ENCODE results near the gene RDH5. TPM values are rescaled to one million over a fixed set of nuclear protein-coding genes. Genes with fewer than 3 reads are reported as not detected.
A peak's percentile ranks its signal among the peaks of the same experiment; 100 is the strongest.

The RDH5 gene
- total and polyA plus RNA-seq, 12 donors = 1.9 to 41.4 (median 5.3) TPM

GRCh38 chr12:55682087-55682796, 38.0 kb upstream of the RDH5 start:
- intact Hi-C loops (cut with DNase I) = no loop called here
- peaks cover 9 to 12% of the 10 kb centered on the region in 2 donors for H3K4me1 ChIP-seq (replicated peaks in 1 of 2)
- H3K27me3 ChIP-seq = no peaks in the 10 kb centered on the region
- H3K27ac ChIP-seq = no peak overlapping the region
- H3K36me3 ChIP-seq (replicated peaks in 1 of 2) = no peaks in the 10 kb centered on the region
- TF ChIP-seq CTCF (IDR thresholded peaks at IDR 0.05) = no peak
- no peak for TF ChIP-seq POLR2A (IDR thresholded peaks at IDR 0.05)
- H3K9me3 ChIP-seq (replicated peaks in 1 of 3) = no peaks in the 10 kb centered on the region
- peak in 1 of 7 donors; percentile 9 for DNase-seq
- peak overlapping the region in 1 of 4 donors; percentile 25 for H3K4me3 ChIP-seq
- WGBS, 4 donors = 67 to 84% (median 78%) methylated on average over 13 of the region's 13 CpGs

GRCh38 chr12:55683676-55684075, 36.5 kb upstream of the RDH5 start:
- no peaks in the 10 kb centered on the region for H3K36me3 ChIP-seq (replicated peaks in 1 of 2)
- H3K9me3 ChIP-seq (replicated peaks in 1 of 3) = no peaks in the 10 kb centered on the region
- peak in 1 of 7 donors; percentile 1 for DNase-seq
- intact Hi-C loops (cut with DNase I) = no loop called here
- TF ChIP-seq CTCF (IDR thresholded peaks at IDR 0.05) (no peak), POLR2A (IDR thresholded peaks at IDR 0.05) (no peak)
- no peak overlapping the region for H3K4me3 ChIP-seq
- 82 to 94% (median 87%) methylated on average over 3 to 7 of the region's 7 CpGs for WGBS, 4 donors
- H3K27ac ChIP-seq = no peak overlapping the region
- peaks cover 9 to 12% of the 10 kb centered on the region in 2 donors for H3K4me1 ChIP-seq (replicated peaks in 1 of 2)
- no peaks in the 10 kb centered on the region for H3K27me3 ChIP-seq

- WGBS, 4 donors = 92 to 100% (median 94%) methylated on average over 4 to 20 of the region's 20 CpGs
- no peaks in the 10 kb centered on the region for H3K9me3 ChIP-seq (replicated peaks in 1 of 3)
- intact Hi-C loops (cut with DNase I) = no loop called here
- no peaks in the 10 kb centered on the region for H3K27me3 ChIP-seq
- peak in 1 of 7 donors; percentile 7 for DNase-seq
- TF ChIP-seq CTCF (IDR thresholded peaks at IDR 0.05) = no peak
- TF ChIP-seq POLR2A (IDR thresholded peaks at IDR 0.05) = no peak
- no peak overlapping the region for H3K4me3 ChIP-seq
- H3K4me1 ChIP-seq (replicated peaks in 1 of 2) = peaks cover 9 to 12% of the 10 kb centered on the region in 2 donors
- no peaks in the 10 kb centered on the region for H3K36me3 ChIP-seq (replicated peaks in 1 of 2)
- H3K27ac ChIP-seq = no peak overlapping the region
Measured at GRCh38 chr12:55684761-55685370, 35.3 kb upstream of the RDH5 start.

- H3K4me1 ChIP-seq (replicated peaks in 1 of 2) = peaks cover 9 to 12% of the 10 kb centered on the region in 2 donors
- no peaks in the 10 kb centered on the region for H3K36me3 ChIP-seq (replicated peaks in 1 of 2)
- no peak overlapping the region for H3K4me3 ChIP-seq
- H3K27me3 ChIP-seq = no peaks in the 10 kb centered on the region
- intact Hi-C loops (cut with DNase I) = no loop called here
- 85 to 96% (median 92%) methylated on average over 5 of the region's 5 CpGs for WGBS, 4 donors
- H3K27ac ChIP-seq = no peak overlapping the region
- H3K9me3 ChIP-seq (replicated peaks in 1 of 3) = no peaks in the 10 kb centered on the region
- DNase-seq = peak in 1 of 7 donors; percentile 1
- TF ChIP-seq POLR2A (IDR thresholded peaks at IDR 0.05) = no peak
- no peak for TF ChIP-seq CTCF (IDR thresholded peaks at IDR 0.05)
Measured at GRCh38 chr12:55685671-55686070, 34.5 kb upstream of the RDH5 start.

Measured in adrenal gland (tissue), 12 donors.